Measurements from ENCODE around the gene HECTD3. TPM values are rescaled to one million over a fixed set of nuclear protein-coding genes. Genes with fewer than 3 reads are reported as not detected.

Gene HECTD3
- total RNA-seq, 1 experiment from 2014 or later = 12.6 TPM

GRCh38 chr1:45018599-45019230, 7.6 kb upstream of the HECTD3 start:
- Mint-ChIP-seq H3K4me1 (ENCODE audit: low read depth, unreplicated experiment) (no peaks in the 10 kb centered on the region), H3K27me3 (ENCODE audit: unreplicated experiment) (no peaks in the 10 kb centered on the region), H3K9me3 (ENCODE audit: low read depth, unreplicated experiment) (no peaks in the 10 kb centered on the region), H3K27ac (ENCODE audit: unreplicated experiment) (no peak overlapping the region), H3K4me3 (ENCODE audit: low read depth, unreplicated experiment) (no peak overlapping the region), H3K36me3 (ENCODE audit: insufficient read depth, unreplicated experiment) (no peaks in the 10 kb centered on the region)
- TF ChIP-seq, protein P1, sequence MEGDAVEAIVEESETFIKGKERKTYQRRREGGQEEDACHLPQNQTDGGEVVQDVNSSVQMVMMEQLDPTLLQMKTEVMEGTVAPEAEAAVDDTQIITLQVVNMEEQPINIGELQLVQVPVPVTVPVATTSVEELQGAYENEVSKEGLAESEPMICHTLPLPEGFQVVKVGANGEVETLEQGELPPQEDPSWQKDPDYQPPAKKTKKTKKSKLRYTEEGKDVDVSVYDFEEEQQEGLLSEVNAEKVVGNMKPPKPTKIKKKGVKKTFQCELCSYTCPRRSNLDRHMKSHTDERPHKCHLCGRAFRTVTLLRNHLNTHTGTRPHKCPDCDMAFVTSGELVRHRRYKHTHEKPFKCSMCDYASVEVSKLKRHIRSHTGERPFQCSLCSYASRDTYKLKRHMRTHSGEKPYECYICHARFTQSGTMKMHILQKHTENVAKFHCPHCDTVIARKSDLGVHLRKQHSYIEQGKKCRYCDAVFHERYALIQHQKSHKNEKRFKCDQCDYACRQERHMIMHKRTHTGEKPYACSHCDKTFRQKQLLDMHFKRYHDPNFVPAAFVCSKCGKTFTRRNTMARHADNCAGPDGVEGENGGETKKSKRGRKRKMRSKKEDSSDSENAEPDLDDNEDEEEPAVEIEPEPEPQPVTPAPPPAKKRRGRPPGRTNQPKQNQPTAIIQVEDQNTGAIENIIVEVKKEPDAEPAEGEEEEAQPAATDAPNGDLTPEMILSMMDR (IDR thresholded peaks at IDR 0.05; ENCODE audit: unreplicated experiment) = peak; percentile 82
- DNase-seq = peak; percentile 74
- BruUV-seq (replicated peaks) = no TSS peak
- CTCF ChIA-PET = interaction anchor here (0.6 to 2.0 kb wide), 9 partner anchors 27 to 498 kb away, joined by 3 to 23 read pairs (median 4); partner anchors contain the start of gene MMACHC
- intact Hi-C loops (cut with micrococcal nuclease; ENCODE audit: unreplicated experiment) = loop anchor here (1.0 kb wide), 1 partner anchor 282 kb away; no protein-coding TSS in a partner anchor

DNA sequence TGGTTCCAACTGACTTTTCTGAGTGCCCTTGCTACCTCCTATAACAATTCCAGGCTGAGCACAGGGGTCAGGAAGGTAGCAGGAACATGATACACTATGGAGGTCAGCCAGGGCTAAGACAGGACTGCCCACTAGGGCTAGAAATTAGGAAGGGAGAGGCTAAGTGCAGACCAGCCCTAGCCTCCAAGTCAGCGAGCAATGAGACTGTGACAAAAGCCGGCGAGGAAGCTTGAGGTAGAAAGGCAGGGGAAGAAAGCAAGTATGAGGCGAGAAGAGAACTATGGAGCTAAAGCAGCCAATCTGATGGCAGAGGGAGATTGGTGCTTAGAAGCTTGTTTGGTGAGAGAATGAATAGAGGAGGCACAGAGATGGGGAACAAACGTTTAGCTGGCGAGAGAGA, 5.6 kb upstream of the HECTD3 start:
- BruUV-seq (replicated peaks) = no TSS peak
- CTCF ChIA-PET = interaction anchor here (0.6 to 1.0 kb wide), 2 partner anchors 287 kb away, joined by 4 to 6 read pairs; no protein-coding TSS in a partner anchor
- TF ChIP-seq, protein P1 (IDR thresholded peaks at IDR 0.05; ENCODE audit: unreplicated experiment) = no peak
- Mint-ChIP-seq H3K9me3 (ENCODE audit: low read depth, unreplicated experiment) (no peaks in the 10 kb centered on the region), H3K4me3 (ENCODE audit: low read depth, unreplicated experiment) (no peak overlapping the region), H3K4me1 (ENCODE audit: low read depth, unreplicated experiment) (peaks cover 1% of the 10 kb centered on the region), H3K27me3 (ENCODE audit: unreplicated experiment) (no peaks in the 10 kb centered on the region), H3K27ac (ENCODE audit: unreplicated experiment) (no peak overlapping the region), H3K36me3 (ENCODE audit: insufficient read depth, unreplicated experiment) (peaks cover 9% of the 10 kb centered on the region)
- no peak for DNase-seq
- intact Hi-C loops (cut with micrococcal nuclease; ENCODE audit: unreplicated experiment) = no loop called here

GRCh38 chr1:45016090-45016697, 5.1 kb upstream of the HECTD3 start:
- no peaks in the 10 kb centered on the region for H3K27me3 Mint-ChIP-seq (ENCODE audit: unreplicated experiment)
- BruUV-seq (replicated peaks) = no TSS peak
- no peak for DNase-seq
- H3K9me3 Mint-ChIP-seq (ENCODE audit: low read depth, unreplicated experiment) = no peaks in the 10 kb centered on the region
- intact Hi-C loops (cut with micrococcal nuclease; ENCODE audit: unreplicated experiment) = no loop called here
- H3K4me1 Mint-ChIP-seq (ENCODE audit: low read depth, unreplicated experiment) = peaks cover 7% of the 10 kb centered on the region
- no peak overlapping the region for H3K4me3 Mint-ChIP-seq (ENCODE audit: low read depth, unreplicated experiment)
- TF ChIP-seq, protein P1 (IDR thresholded peaks at IDR 0.05; ENCODE audit: unreplicated experiment) = no peak
- CTCF ChIA-PET = interaction anchor here (1.0 kb wide), 1 partner anchor 287 kb away, joined by 6 read pairs; no protein-coding TSS in a partner anchor
- H3K36me3 Mint-ChIP-seq (ENCODE audit: insufficient read depth, unreplicated experiment) = peaks cover 15% of the 10 kb centered on the region
- no peak overlapping the region for H3K27ac Mint-ChIP-seq (ENCODE audit: unreplicated experiment)

DNA sequence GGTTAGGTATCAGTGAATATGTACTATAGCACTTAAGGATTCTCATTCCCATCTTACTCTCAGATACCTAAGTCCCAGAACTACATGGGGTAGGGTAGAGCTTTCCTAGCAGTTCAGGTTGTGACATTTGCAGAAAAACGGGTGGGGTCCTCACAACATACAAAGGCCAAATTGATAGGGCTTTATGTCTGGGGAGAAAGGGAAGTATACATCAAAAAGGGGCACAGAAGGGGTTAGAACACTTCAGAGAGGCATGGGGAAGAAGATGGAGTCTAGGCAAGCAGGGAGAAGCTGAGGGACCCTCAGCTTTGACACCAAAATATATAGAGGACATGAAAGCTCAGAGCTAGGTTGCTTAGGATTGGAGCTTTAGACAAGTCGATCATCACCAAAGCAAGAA, 4.6 kb upstream of the HECTD3 start:
- H3K4me1 Mint-ChIP-seq (ENCODE audit: low read depth, unreplicated experiment) = peaks cover 9% of the 10 kb centered on the region
- peaks cover 18% of the 10 kb centered on the region for H3K36me3 Mint-ChIP-seq (ENCODE audit: insufficient read depth, unreplicated experiment)
- H3K9me3 Mint-ChIP-seq (ENCODE audit: low read depth, unreplicated experiment) = no peaks in the 10 kb centered on the region
- CTCF ChIA-PET = interaction anchor here (1.0 kb wide), 1 partner anchor 288 kb away, joined by 6 read pairs; no protein-coding TSS in a partner anchor
- no peaks in the 10 kb centered on the region for H3K27me3 Mint-ChIP-seq (ENCODE audit: unreplicated experiment)
- H3K27ac Mint-ChIP-seq (ENCODE audit: unreplicated experiment) = no peak overlapping the region
- no peak overlapping the region for H3K4me3 Mint-ChIP-seq (ENCODE audit: low read depth, unreplicated experiment)
- DNase-seq = no peak
- intact Hi-C loops (cut with micrococcal nuclease; ENCODE audit: unreplicated experiment) = no loop called here
- TF ChIP-seq, protein P1 (IDR thresholded peaks at IDR 0.05; ENCODE audit: unreplicated experiment) = no peak
- BruUV-seq (replicated peaks) = no TSS peak

Data from Calu3 (cell line).